H9 (cell line): ENCODE results near the gene TPP1. TPM values are rescaled to one million over a fixed set of nuclear protein-coding genes. Genes with fewer than 3 reads are reported as not detected.

Source experiments
- DNase-seq: peaks from one replicate; pipeline ENCODE4 v3.0.0-alpha.2; 2017
- H2AFZ ChIP-seq: one replicate; pipeline ENCODE4 v1.6.1; 2013; ENCODE audit warnings: mild to moderate bottlenecking, low read length, control low read depth, moderate library complexity
- H2AK5ac ChIP-seq: 2 replicates; pipeline ENCODE4 v1.6.1; 2013; ENCODE audit warnings: low read length, control low read depth, mixed read lengths; ENCODE audit not compliant: insufficient read length
- H2BK120ac ChIP-seq: one replicate; pipeline ENCODE4 v1.6.1; 2013; ENCODE audit warnings: low read depth, mild to moderate bottlenecking, low read length, control low read depth, inconsistent platforms; ENCODE audit not compliant: poor library complexity, severe bottlenecking
- H2BK12ac ChIP-seq: 2 replicates; pipeline ENCODE4 v1.6.1; 2013; ENCODE audit warnings: low read length, control low read depth, mixed read lengths, low read depth; ENCODE audit not compliant: insufficient read length
- H2BK15ac ChIP-seq: 2 replicates; pipeline ENCODE4 v1.6.1; 2013; ENCODE audit warnings: low read depth, low read length, control low read depth
- H2BK20ac ChIP-seq: one replicate; pipeline ENCODE4 v1.6.1; 2013; ENCODE audit warnings: low read depth, mild to moderate bottlenecking, low read length, control low read depth, inconsistent platforms; ENCODE audit not compliant: poor library complexity, severe bottlenecking
- H2BK5ac ChIP-seq: 2 replicates; pipeline ENCODE4 v1.6.1; 2013; ENCODE audit warnings: low read length, control low read depth, mixed read lengths; ENCODE audit not compliant: insufficient read length
- H3K14ac ChIP-seq: 2 replicates; pipeline ENCODE4 v1.6.1; 2013; ENCODE audit warnings: low read length, control low read depth; ENCODE audit not compliant: insufficient read depth
- H3K18ac ChIP-seq: 2 replicates; pipeline ENCODE4 v1.6.1; 2013; ENCODE audit warnings: low read depth, mild to moderate bottlenecking, mixed read lengths, low read length, control low read depth; ENCODE audit not compliant: insufficient read length
- H3K23ac ChIP-seq: 2 replicates; pipeline ENCODE4 v1.6.1; 2013; ENCODE audit warnings: low read length, control low read depth, mixed read lengths, low read depth; ENCODE audit not compliant: insufficient read length
- H3K23me2 ChIP-seq: 2 replicates; pipeline ENCODE4 v1.6.1; 2013; ENCODE audit warnings: low read depth, mild to moderate bottlenecking, mixed read lengths, low read length, control low read depth; ENCODE audit not compliant: insufficient read length, poor library complexity, severe bottlenecking
- H3K27ac ChIP-seq: 2 replicates; pipeline ENCODE4 v1.5.1; 2013; ENCODE audit warnings: low read length, control low read depth, mixed read lengths, low read depth; ENCODE audit not compliant: insufficient read length
- H3K27me3 ChIP-seq: 2 replicates; pipeline ENCODE4 v1.6.1; 2013; ENCODE audit warnings: low read length, control low read depth, inconsistent platforms; ENCODE audit not compliant: insufficient read depth
- H3K4ac ChIP-seq: 2 replicates; pipeline ENCODE4 v1.6.1; 2013; ENCODE audit warnings: low read depth, mild to moderate bottlenecking, control low read depth, inconsistent platforms, low read length, moderate library complexity
- H3K4me1 ChIP-seq: 2 replicates; pipeline ENCODE4 v1.6.1; 2013; ENCODE audit warnings: low read length, control low read depth, inconsistent platforms; ENCODE audit not compliant: insufficient read depth
- H3K4me2 ChIP-seq: 2 replicates; pipeline ENCODE4 v1.6.1; 2013; ENCODE audit warnings: low read length, control low read depth, mixed read lengths; ENCODE audit not compliant: insufficient read length, insufficient read depth
- H3K56ac ChIP-seq: 2 replicates; pipeline ENCODE4 v1.6.1; 2013; ENCODE audit warnings: low read depth, mild to moderate bottlenecking, mixed read lengths, low read length, control low read depth; ENCODE audit not compliant: insufficient read length
- H3K79me1 ChIP-seq: 2 replicates; pipeline ENCODE4 v1.6.1; 2013; ENCODE audit warnings: low read depth, mild to moderate bottlenecking, moderate library complexity, low read length, control low read depth, inconsistent platforms; ENCODE audit not compliant: insufficient read depth, poor library complexity, severe bottlenecking
- H3K79me2 ChIP-seq: 2 replicates; pipeline ENCODE4 v1.6.1; 2013; ENCODE audit warnings: low read length, control low read depth, inconsistent platforms; ENCODE audit not compliant: insufficient read depth
- H3K9ac ChIP-seq: 2 replicates; pipeline ENCODE4 v1.6.1; 2013; ENCODE audit warnings: low read length, control low read depth, mixed read lengths; ENCODE audit not compliant: insufficient read length; ENCODE audit errors: extremely low read depth
- H3K9me3 ChIP-seq: one replicate; pipeline ENCODE4 v1.6.1; 2013; ENCODE audit warnings: low read depth, low read length, inconsistent platforms; ENCODE audit not compliant: control insufficient read depth
- H3T11ph ChIP-seq: one replicate; pipeline ENCODE4 v1.6.1; 2013; ENCODE audit warnings: mild to moderate bottlenecking, low read length, control low read depth, inconsistent platforms
- H4K20me1 ChIP-seq: one replicate; pipeline ENCODE4 v1.6.1; 2013; ENCODE audit not compliant: control insufficient read depth, insufficient read length, insufficient read depth
- H4K5ac ChIP-seq: 2 replicates; pipeline ENCODE4 v1.6.1; 2013; ENCODE audit warnings: low read depth, mild to moderate bottlenecking, mixed read lengths, low read length, control low read depth; ENCODE audit not compliant: insufficient read length
- H4K8ac ChIP-seq: replicated peaks from 2 replicates; pipeline ENCODE4 v1.6.1; 2013; ENCODE audit warnings: low read length, control low read depth, mixed read lengths, low read depth; ENCODE audit not compliant: insufficient read length
- H4K91ac ChIP-seq: 2 replicates; pipeline ENCODE4 v1.6.1; 2013; ENCODE audit warnings: low read depth, mild to moderate bottlenecking, moderate library complexity, mixed read lengths, low read length, control low read depth; ENCODE audit not compliant: insufficient read length
- H3K27ac Mint-ChIP-seq, 3 experiments: 2 replicates in 2 of 3; 3 replicates in 1 of 3; pipeline ENCODE4 v1.8.0; 2020 to 2021; ENCODE audit warnings: mixed read lengths in 3 of 3, mild to moderate bottlenecking in 1 of 3, moderate library complexity in 1 of 3
- H3K27me3 Mint-ChIP-seq: 2 replicates; pipeline ENCODE4 v1.8.0; 2021; ENCODE audit warnings: low read depth, mild to moderate bottlenecking, moderate library complexity, mixed read lengths
- H3K36me3 Mint-ChIP-seq, 3 experiments: 2 replicates in 2 of 3; 3 replicates in 1 of 3; pipeline ENCODE4 v1.8.0; 2020 to 2021; ENCODE audit warnings: low read depth in 3 of 3, mixed read lengths in 3 of 3; ENCODE audit not compliant: insufficient read depth in 1 of 3
- H3K4me1 Mint-ChIP-seq, 2 experiments: 2 replicates each; pipeline ENCODE4 v1.8.0; 2020; ENCODE audit warnings: mixed read lengths in 2 of 2
- H3K4me3 Mint-ChIP-seq, 2 experiments: 2 replicates in 1 of 2; 3 replicates in 1 of 2; pipeline ENCODE4 v1.8.0; 2020 to 2021; ENCODE audit warnings: mild to moderate bottlenecking in 2 of 2, mixed read lengths in 2 of 2, moderate library complexity in 1 of 2
- H3K9me3 Mint-ChIP-seq, 2 experiments: 2 replicates in 1 of 2; 3 replicates in 1 of 2; pipeline ENCODE4 v1.8.0; 2020; ENCODE audit warnings: mild to moderate bottlenecking in 2 of 2, mixed read lengths in 2 of 2, moderate library complexity in 1 of 2
- WGBS: extraction: QIAGEN DNeasy Blood & Tissue Kit; methylation state at CpG from one replicate; pipeline ENCODE4 v1.1.7; 2013; ENCODE audit warnings: missing lambda C conversion rate, low lambda C conversion rate, mixed read lengths; ENCODE audit not compliant: insufficient read length; ENCODE audit errors: extremely low coverage; 5-methylcytosine and 5-hydroxymethylcytosine counted together
- total RNA-seq: library from RNA; stranded (reverse); gene quantifications from 2 replicates; pipeline ENCODE4 v1.2.1, GENCODE V29; 2021
- TF ChIP-seq, protein P1 (sequence below): fragments of 200-600 bp; sonication (generic); conservative IDR thresholded peaks from 3 replicates; pipeline ENCODE4 v1.8.0; 2021; ENCODE audit warnings: antibody characterized with exemption, mild to moderate bottlenecking

The TPP1 gene
- total RNA-seq, 1 experiment from 2014 or later = 37.2 TPM

DNA sequence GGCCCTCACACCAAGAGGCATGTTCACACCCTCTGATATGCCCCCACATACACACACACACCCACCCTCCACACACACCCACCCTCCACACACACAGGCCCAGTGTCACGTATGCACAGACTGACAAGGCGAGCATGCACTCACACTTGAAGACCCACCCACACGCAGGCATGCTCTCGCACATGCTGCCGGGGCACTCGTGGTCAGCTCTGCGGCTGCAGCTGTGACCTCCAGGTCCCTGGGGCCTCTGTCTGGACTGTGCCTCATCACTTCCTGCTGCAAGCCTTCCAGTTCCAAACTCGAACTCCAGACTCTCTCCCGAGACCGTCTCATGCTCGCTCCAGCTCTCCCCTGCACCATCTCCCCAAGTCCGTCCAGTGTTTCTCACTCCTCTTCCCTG lies 26.8 kb upstream of the TPP1 start:
- Histone ChIP-seq H2BK20ac (no peak overlapping the region), H3K27ac (no peak overlapping the region), H3K79me1 (no peaks in the 10 kb centered on the region), H3K4me1 (peaks cover 2% of the 10 kb centered on the region; the same call in 1 of the 2 replicates), H3K9me3 (no peaks in the 10 kb centered on the region), H2AFZ (no peak overlapping the region), H4K20me1 (no peaks in the 10 kb centered on the region), H4K5ac (no peak overlapping the region), H4K91ac (no peak overlapping the region), H2BK12ac (no peak overlapping the region), H2AK5ac (no peak overlapping the region), H2BK5ac (no peak overlapping the region), H3K79me2 (no peaks in the 10 kb centered on the region), H3K18ac (no peak overlapping the region), H4K8ac (no peak overlapping the region), H3K23me2 (no peaks in the 10 kb centered on the region), H2BK15ac (no peak overlapping the region), H3K4ac (no peak overlapping the region), H3K56ac (no peak overlapping the region), H3K27me3 (no peaks in the 10 kb centered on the region), H3T11ph (no peak overlapping the region), H3K14ac (no peak overlapping the region), H3K9ac (no peak overlapping the region), H2BK120ac (no peak overlapping the region), H3K23ac (no peak overlapping the region), H3K4me2 (no peak overlapping the region)
- TF ChIP-seq, protein P1, sequence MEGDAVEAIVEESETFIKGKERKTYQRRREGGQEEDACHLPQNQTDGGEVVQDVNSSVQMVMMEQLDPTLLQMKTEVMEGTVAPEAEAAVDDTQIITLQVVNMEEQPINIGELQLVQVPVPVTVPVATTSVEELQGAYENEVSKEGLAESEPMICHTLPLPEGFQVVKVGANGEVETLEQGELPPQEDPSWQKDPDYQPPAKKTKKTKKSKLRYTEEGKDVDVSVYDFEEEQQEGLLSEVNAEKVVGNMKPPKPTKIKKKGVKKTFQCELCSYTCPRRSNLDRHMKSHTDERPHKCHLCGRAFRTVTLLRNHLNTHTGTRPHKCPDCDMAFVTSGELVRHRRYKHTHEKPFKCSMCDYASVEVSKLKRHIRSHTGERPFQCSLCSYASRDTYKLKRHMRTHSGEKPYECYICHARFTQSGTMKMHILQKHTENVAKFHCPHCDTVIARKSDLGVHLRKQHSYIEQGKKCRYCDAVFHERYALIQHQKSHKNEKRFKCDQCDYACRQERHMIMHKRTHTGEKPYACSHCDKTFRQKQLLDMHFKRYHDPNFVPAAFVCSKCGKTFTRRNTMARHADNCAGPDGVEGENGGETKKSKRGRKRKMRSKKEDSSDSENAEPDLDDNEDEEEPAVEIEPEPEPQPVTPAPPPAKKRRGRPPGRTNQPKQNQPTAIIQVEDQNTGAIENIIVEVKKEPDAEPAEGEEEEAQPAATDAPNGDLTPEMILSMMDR = no peak
- Mint-ChIP-seq H3K27ac (no peak overlapping the region), H3K36me3 (no peaks in the 10 kb centered on the region), H3K4me1 (no peaks in the 10 kb centered on the region), H3K4me3 (no peak overlapping the region), H3K27me3 (0 out of 2 replicates have a peak, but pooled peaks cover 2% of the 10 kb centered on the region), H3K9me3 (no peaks in the 10 kb centered on the region)
- WGBS = no CpG with 5 or more reads among the region's 12 CpGs
- no peak for DNase-seq
